Measurements from ENCODE around the gene CRELD1. TPM values are rescaled to one million over a fixed set of nuclear protein-coding genes. Genes with fewer than 3 reads are reported as not detected.

CRELD1 gene
- total and polyA plus RNA-seq, 9 of the 15 experiments (the other 6 are each of a cell fraction or from before 2014, with no cell fraction given): 3.3 to 25.8 (median 16.5) TPM

DNA sequence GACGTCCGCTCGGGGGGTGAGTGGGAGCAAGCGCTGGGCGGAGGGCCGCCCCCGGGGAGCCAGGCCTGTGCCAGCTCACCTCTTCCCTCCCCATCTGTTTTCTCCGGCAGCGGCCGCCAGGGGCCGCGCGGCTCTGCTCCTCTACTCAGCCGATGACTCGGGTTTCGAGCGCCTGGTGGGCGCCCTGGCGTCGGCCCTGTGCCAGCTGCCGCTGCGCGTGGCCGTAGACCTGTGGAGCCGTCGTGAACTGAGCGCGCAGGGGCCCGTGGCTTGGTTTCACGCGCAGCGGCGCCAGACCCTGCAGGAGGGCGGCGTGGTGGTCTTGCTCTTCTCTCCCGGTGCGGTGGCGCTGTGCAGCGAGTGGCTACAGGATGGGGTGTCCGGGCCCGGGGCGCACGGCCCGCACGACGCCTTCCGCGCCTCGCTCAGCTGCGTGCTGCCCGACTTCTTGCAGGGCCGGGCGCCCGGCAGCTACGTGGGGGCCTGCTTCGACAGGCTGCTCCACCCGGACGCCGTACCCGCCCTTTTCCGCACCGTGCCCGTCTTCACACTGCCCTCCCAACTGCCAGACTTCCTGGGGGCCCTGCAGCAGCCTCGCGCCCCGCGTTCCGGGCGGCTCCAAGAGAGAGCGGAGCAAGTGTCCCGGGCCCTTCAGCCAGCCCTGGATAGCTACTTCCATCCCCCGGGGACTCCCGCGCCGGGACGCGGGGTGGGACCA is 632 bp upstream of the CRELD1 start:
- ChIA-PET CTCF (ENCODE audit: low intra/inter-chr PET ratio) (interaction anchor here (0.5 to 1.3 kb wide), 7 partner anchors 50 to 573 kb away, joined by 3 to 7 read pairs (median 4); partner anchors contain the start of gene IRAK2), POLR2A (interaction anchor here (0.6 to 3.4 kb wide), 26 partner anchors 10 to 386 kb away, joined by 3 to 15 read pairs (median 4); partner anchors contain the start of genes BRK1, EMC3, IL17RC and IL17RE)
- Histone ChIP-seq H3K4me2 (ENCODE audit: insufficient read depth, low read length) (peak overlapping the region; percentile 81), H3K9me1 (ENCODE audit: control insufficient read depth, insufficient read depth, low read length) (no peaks in the 10 kb centered on the region), H2AFZ (ENCODE audit: low read depth, low read length) (peak overlapping the region; percentile 89), H3K9ac (ENCODE audit: insufficient read depth in 1 of 2, low read depth in 2 of 2, low read length in 2 of 2) (peak overlapping the region; percentile 76 to 99), H3K4me3 (peak overlapping the region; percentile 57), H4K20me1 (replicated peaks; ENCODE audit: control insufficient read depth, insufficient read depth, low read length) (no peaks in the 10 kb centered on the region), H3K79me2 (ENCODE audit: control insufficient read depth, insufficient read depth, low read length) (peaks cover 20% of the 10 kb centered on the region), H3K4me1 (replicated peaks in 1 of 2; ENCODE audit: control insufficient read depth in 2 of 2, insufficient read depth in 2 of 2, low read length in 2 of 2) (peaks cover 11 to 43% of the 10 kb centered on the region in 2 experiments; a peak in 4 of 5 replicates), H3K9me3 (replicated peaks; ENCODE audit: control insufficient read depth, insufficient read depth, low read depth, low read length) (no peaks in the 10 kb centered on the region), H3K36me3 (ENCODE audit: control insufficient read depth, insufficient read depth, low read length) (peaks cover 26% of the 10 kb centered on the region), H3K27me3 (ENCODE audit: control insufficient read depth in 2 of 2, insufficient read depth in 2 of 2, low read length in 2 of 2) (no peaks in the 10 kb centered on the region), H3K27ac (ENCODE audit: extremely low read depth, low read depth, low read length) (peak overlapping the region; percentile 88)
- in situ Hi-C loops (cut with MboI) (no loop called here), intact Hi-C loops (cut with micrococcal nuclease) (loop anchor here (1.0 to 10.0 kb wide), 7 partner anchors 44 to 292 kb away; partner anchors contain the start of genes FANCD2 and VHL)
- ATAC-seq (peak; percentile 87), DNase-seq (ENCODE audit: extremely low read depth in 1 of 4, low spot score in 3 of 4) (peak; percentile 84 to 91 (median 88)), FAIRE-seq (no peak)
- 2% methylated on average over 77 of the region's 77 CpGs for WGBS (ENCODE audit: insufficient coverage, low coverage, missing lambda C conversion rate)
- BruUV-seq (replicated peaks): TSS peak; percentile 90
- TF ChIP-seq ZNF253 (CRISPR knock-in tag; conservative IDR thresholded peaks at IDR 0.05) (no peak), BDP1 (IDR thresholded peaks at IDR 0.05; ENCODE audit: insufficient read depth, insufficient read length) (no peak), NFYB (IDR thresholded peaks at IDR 0.05; ENCODE audit: extremely low read depth, insufficient read length) (no peak), SRSF3 (IDR thresholded peaks at IDR 0.05; ENCODE audit: insufficient read depth, low read length) (no peak), ZBTB2 (IDR thresholded peaks at IDR 0.05) (no peak), BRF1 (IDR thresholded peaks at IDR 0.05; ENCODE audit: borderline replicate concordance, extremely low read depth, insufficient read length) (no peak)
- TF ChIP-seq, protein P1, sequence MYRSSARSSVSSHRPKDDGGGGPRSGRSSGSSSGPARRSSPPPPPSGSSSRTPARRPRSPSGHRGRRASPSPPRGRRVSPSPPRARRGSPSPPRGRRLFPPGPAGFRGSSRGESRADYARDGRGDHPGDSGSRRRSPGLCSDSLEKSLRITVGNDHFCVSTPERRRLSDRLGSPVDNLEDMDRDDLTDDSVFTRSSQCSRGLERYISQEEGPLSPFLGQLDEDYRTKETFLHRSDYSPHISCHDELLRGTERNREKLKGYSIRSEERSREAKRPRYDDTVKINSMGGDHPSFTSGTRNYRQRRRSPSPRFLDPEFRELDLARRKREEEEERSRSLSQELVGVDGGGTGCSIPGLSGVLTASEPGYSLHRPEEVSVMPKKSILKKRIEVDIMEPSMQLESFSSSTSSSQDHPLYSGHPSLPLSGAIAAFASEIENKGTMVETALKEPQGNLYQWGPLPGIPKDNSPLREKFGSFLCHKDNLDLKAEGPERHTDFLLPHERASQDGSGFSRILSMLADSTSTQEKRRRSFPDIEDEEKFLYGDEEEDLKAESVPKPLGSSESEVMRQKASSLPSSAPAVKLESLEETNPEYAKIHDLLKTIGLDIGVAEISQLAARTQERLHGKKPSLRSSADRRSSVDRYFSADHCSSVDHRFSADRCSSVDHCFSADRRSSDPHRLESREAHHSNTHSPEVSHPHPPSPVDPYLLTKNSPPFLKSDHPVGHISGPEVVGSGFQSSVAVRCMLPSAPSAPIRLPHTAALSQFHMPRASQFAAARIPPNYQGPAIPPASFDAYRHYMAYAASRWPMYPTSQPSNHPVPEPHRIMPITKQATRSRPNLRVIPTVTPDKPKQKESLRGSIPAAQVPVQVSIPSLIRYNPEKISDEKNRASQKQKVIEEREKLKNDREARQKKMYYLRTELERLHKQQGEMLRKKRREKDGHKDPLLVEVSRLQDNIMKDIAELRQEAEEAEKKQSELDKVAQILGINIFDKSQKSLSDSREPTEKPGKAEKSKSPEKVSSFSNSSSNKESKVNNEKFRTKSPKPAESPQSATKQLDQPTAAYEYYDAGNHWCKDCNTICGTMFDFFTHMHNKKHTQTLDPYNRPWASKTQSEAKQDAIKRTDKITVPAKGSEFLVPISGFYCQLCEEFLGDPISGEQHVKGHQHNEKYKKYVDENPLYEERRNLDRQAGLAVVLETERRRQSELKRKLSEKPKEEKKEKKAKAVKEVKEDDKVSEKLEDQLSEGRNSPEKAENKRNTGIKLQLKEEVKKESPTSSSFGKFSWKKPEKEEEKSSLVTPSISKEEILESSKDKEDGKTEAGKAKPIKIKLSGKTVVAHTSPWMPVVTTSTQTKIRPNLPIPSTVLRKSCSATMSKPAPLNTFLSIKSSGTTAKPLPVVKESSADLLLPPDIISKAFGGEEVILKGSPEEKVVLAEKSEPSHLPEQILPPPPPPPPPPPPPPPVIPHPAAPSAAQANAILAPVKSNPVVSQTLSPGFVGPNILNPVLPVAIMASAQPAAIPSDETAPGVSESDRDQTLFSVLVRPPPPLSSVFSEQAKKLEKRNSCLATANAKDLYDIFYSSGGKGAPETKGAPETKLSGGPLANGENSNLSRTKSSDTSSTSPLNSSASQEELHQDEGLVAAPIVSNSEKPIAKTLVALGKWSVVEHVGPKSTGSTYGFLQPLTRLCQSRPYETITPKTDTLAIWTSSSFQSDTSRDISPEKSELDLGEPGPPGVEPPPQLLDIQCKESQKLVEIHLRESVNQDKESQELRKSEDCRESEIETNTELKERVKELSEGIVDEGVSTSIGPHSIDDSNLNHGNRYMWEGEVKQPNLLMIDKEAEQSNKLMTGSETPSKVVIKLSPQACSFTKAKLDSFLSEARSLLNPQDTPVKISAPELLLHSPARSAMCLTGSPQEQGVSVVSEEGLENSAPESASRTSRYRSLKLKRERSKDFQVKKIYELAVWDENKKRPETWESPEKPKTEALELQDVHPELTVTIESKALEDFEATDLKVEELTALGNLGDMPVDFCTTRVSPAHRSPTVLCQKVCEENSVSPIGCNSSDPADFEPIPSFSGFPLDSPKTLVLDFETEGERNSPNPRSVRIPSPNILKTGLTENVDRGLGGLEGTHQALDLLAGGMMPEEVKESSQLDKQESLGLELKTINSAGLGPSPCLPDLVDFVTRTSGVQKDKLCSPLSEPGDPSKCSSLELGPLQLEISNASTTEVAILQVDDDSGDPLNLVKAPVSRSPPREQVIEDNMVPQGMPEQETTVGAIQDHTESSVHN (IDR thresholded peaks at IDR 0.05; ENCODE audit: borderline replicate concordance in 1 of 2, low read depth in 1 of 2): no peak
- TF ChIP-seq, protein P2, sequence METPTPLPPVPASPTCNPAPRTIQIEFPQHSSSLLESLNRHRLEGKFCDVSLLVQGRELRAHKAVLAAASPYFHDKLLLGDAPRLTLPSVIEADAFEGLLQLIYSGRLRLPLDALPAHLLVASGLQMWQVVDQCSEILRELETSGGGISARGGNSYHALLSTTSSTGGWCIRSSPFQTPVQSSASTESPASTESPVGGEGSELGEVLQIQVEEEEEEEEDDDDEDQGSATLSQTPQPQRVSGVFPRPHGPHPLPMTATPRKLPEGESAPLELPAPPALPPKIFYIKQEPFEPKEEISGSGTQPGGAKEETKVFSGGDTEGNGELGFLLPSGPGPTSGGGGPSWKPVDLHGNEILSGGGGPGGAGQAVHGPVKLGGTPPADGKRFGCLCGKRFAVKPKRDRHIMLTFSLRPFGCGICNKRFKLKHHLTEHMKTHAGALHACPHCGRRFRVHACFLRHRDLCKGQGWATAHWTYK (CRISPR knock-in tag; IDR thresholded peaks at IDR 0.05): peak; percentile 87; the same call in 1 of the 2 replicates
